ENCODE data around the gene APMAP.

The APMAP gene

GRCh38 chr20:25014816-25015215 lies 22.3 kb upstream of the APMAP start:
- TF ChIP-seq CTCF (IDR thresholded peaks at IDR 0.05; ENCODE audit: low read depth, low read length, missing control alignments): no peak
- DNase-seq (ENCODE audit: low read depth): no peak
- in situ Hi-C loops (cut with HindIII; ENCODE audit: low sequenced_read_pairs): no loop called here
- no peak overlapping the region for H3K4me3 ChIP-seq (ENCODE audit: low read depth, low read length)

GRCh38 chr20:25013478-25014380 lies 21.2 kb upstream of the APMAP start:
- H3K4me3 ChIP-seq (ENCODE audit: low read depth, low read length): no peak overlapping the region
- in situ Hi-C loops (cut with HindIII; ENCODE audit: low sequenced_read_pairs): no loop called here
- no peak for TF ChIP-seq CTCF (IDR thresholded peaks at IDR 0.05; ENCODE audit: low read depth, low read length, missing control alignments)
- DNase-seq (ENCODE audit: low read depth): no peak

- in situ Hi-C loops (cut with HindIII; ENCODE audit: low sequenced_read_pairs): no loop called here
- DNase-seq (ENCODE audit: low read depth): no peak
- H3K4me3 ChIP-seq (ENCODE audit: low read depth, low read length): no peak overlapping the region
- TF ChIP-seq CTCF (IDR thresholded peaks at IDR 0.05; ENCODE audit: low read depth, low read length, missing control alignments): no peak
Observed at GRCh38 chr20:25012616-25013189, 20.2 kb upstream of the APMAP start.

- in situ Hi-C loops (cut with HindIII; ENCODE audit: low sequenced_read_pairs): no loop called here
- TF ChIP-seq CTCF (IDR thresholded peaks at IDR 0.05; ENCODE audit: low read depth, low read length, missing control alignments): no peak
- DNase-seq (ENCODE audit: low read depth): no peak
- H3K4me3 ChIP-seq (ENCODE audit: low read depth, low read length): no peak overlapping the region
Observed at GRCh38 chr20:25011831-25012241, 19.3 kb upstream of the APMAP start.

- DNase-seq (ENCODE audit: low read depth): no peak
Observed at GRCh38 chr20:25011261-25011660, 18.7 kb upstream of the APMAP start.

More at GRCh38 chr20:25011261-25011660, 18.7 kb upstream of the APMAP start:
- in situ Hi-C loops (cut with HindIII; ENCODE audit: low sequenced_read_pairs): no loop called here
- H3K4me3 ChIP-seq (ENCODE audit: low read depth, low read length): no peak overlapping the region
- no peak for TF ChIP-seq CTCF (IDR thresholded peaks at IDR 0.05; ENCODE audit: low read depth, low read length, missing control alignments)
